GM21390 (cell line): ENCODE results near the gene GRIK5.
"Not testable (repeated sequence)": the region's sequence is repeated elsewhere in the genome, so short reads cannot be mapped to it uniquely, and the experiment has no call there.

ENCODE experiments used
- ATAC-seq: cut with Tn5 transposase; IDR thresholded peaks from one replicate; pipeline ENCODE4 v1.9.1; 2021; ENCODE audit not compliant: unreplicated experiment

The GRIK5 gene

GRCh38 chr19:42069619-42070351 is at the start of gene GRIK5:
GRIK5 (minus strand) TSS chr19:42070206; CDS start chr19:42065770, 4,436 bp downstream.
- ATAC-seq, result no peak

GRCh38 chr19:42117076-42117475 is 47.1 kb upstream of the GRIK5 start:
- ATAC-seq, result no peak

- no peak for ATAC-seq
Measured at GRCh38 chr19:42116308-42117075, 46.5 kb upstream of the GRIK5 start.

- no peak for ATAC-seq
Measured at GRCh38 chr19:42115705-42116104, 45.7 kb upstream of the GRIK5 start.

GRCh38 chr19:42115219-42115618 is 45.2 kb upstream of the GRIK5 start:
- no peak for ATAC-seq

- no peak for ATAC-seq
Measured at GRCh38 chr19:42114412-42114811, 44.4 kb upstream of the GRIK5 start.

GRCh38 chr19:42113641-42114348 is 43.8 kb upstream of the GRIK5 start:
- ATAC-seq, result no peak

GRCh38 chr19:42111811-42112210 is 41.8 kb upstream of the GRIK5 start:
- no peak for ATAC-seq

GRCh38 chr19:42111384-42111783 is 41.4 kb upstream of the GRIK5 start:
- ATAC-seq, result no peak

- no peak for ATAC-seq
Measured at GRCh38 chr19:42110658-42111057, 40.7 kb upstream of the GRIK5 start.

GRCh38 chr19:42109896-42110295 is 39.9 kb upstream of the GRIK5 start:
- ATAC-seq, result no peak

- no peak for ATAC-seq
Measured at GRCh38 chr19:42108527-42109389, 38.8 kb upstream of the GRIK5 start.

GRCh38 chr19:42105368-42105767 is 35.4 kb upstream of the GRIK5 start:
- ATAC-seq, result no peak

- no peak for ATAC-seq
Measured at GRCh38 chr19:42102877-42103276, 32.9 kb upstream of the GRIK5 start.

- ATAC-seq, result not testable (repeated sequence)
Measured at GRCh38 chr19:42100241-42100640, 30.2 kb upstream of the GRIK5 start.

GRCh38 chr19:42099336-42099925 is 29.4 kb upstream of the GRIK5 start:
- ATAC-seq, result no peak

GRCh38 chr19:42098781-42099180 is 28.8 kb upstream of the GRIK5 start:
- no peak for ATAC-seq

- ATAC-seq, result no peak
Measured at GRCh38 chr19:42097461-42097860, 27.5 kb upstream of the GRIK5 start.

- ATAC-seq, result no peak
Measured at GRCh38 chr19:42096255-42096837, 26.3 kb upstream of the GRIK5 start.

GRCh38 chr19:42095814-42096230 is 25.8 kb upstream of the GRIK5 start:
- ATAC-seq, result no peak
